Prostate gland (tissue), 2 donors: Measurements from ENCODE around the gene RIN2.

Source experiments
- CTCF ChIP-seq, 4 experiments: fragments of 200-600 bp in 2 of 4; fragments of 450-650 bp in 2 of 4; sonication (generic) in 2 of 4; IDR thresholded peaks; 1 replicate in 3 of 4; 2 replicates in 1 of 4; pipeline ENCODE4 v1.5.1; 2016 to 2019; ENCODE audit warnings: antibody characterized with exemption in 4 of 4, mild to moderate bottlenecking in 2 of 4, moderate library complexity in 2 of 4
- POLR2A ChIP-seq: fragments of 450-650 bp; IDR thresholded peaks from one replicate; pipeline ENCODE4 v1.6.1; 2016; ENCODE audit warnings: antibody characterized with exemption, mild to moderate bottlenecking

GRCh38 chr20:19747903-19748302, 10.2 kb upstream of the RIN2 start:
- no peak for TF ChIP-seq POLR2A
- no peak for TF ChIP-seq CTCF (IDR thresholded peaks at IDR 0.05)
